Epithelial cell of proximal tubule (primary cell): ENCODE data around the gene PDCD2. TPM values are rescaled to one million over a fixed set of nuclear protein-coding genes. Genes with fewer than 3 reads are reported as not detected.
"Not testable (repeated sequence)": the region's sequence is repeated elsewhere in the genome, so short reads cannot be mapped to it uniquely, and the experiment has no call there.

Experiments used
- DNase-seq: peaks from one replicate; pipeline ENCODE4 v3.0.0-alpha.2; 2011; ENCODE audit warnings: low read depth
- H3K4me3 ChIP-seq: 2 replicates; pipeline ENCODE4 v1.5.1; 2011; ENCODE audit warnings: low read depth, mild to moderate bottlenecking, low read length
- CTCF ChIP-seq: conservative IDR thresholded peaks from 2 replicates; pipeline ENCODE4 v1.5.1; 2012; ENCODE audit warnings: low read depth, mild to moderate bottlenecking, low read length
- total RNA-seq: library from RNA; depleted of rRNA; stranded (reverse); fragments of >200 nt; gene quantifications from 2 replicates; pipeline ENCODE4 v1.2.3, GENCODE V29; 2015

Gene PDCD2
- total RNA-seq, 1 donor from 2014 or later = 91.2 TPM

- DNase-seq = no peak
- peak; percentile 97 for TF ChIP-seq CTCF
- no peak overlapping the region for H3K4me3 ChIP-seq
These were observed 54.5 kb downstream of the PDCD2 start for GRCh38 chr6:170529839-170530469.

- not testable (repeated sequence) for DNase-seq, H3K4me3 ChIP-seq
These were observed 56.4 kb downstream of the PDCD2 start for GRCh38 chr6:170527995-170528394.

GRCh38 chr6:170525795-170526194 lies 58.6 kb downstream of the PDCD2 start:
- H3K4me3 ChIP-seq = no peak overlapping the region
- no peak for TF ChIP-seq CTCF
- no peak for DNase-seq

Other genes with a start within 250 kb of the PDCD2 start
- gene PSMB1, start 31.3 kb downstream of the PDCD2 start, total RNA-seq = 282 and 488 TPM in 2 replicates
- gene TBP, start 30.3 kb downstream of the PDCD2 start, total RNA-seq = 15.5 and 26.8 TPM in 2 replicates